Stimulated activated CD8-positive, alpha-beta memory T cell treated with anti-CD3 and anti-CD28 coated beads, Interleukin-12 subunit alpha, Interleukin-12 subunit beta, amount 100 ng/mL, for 1 hour (primary cell): Measurements from ENCODE around the gene MTSS2.

Experiments used
- DNase-seq: peaks from one replicate; pipeline ENCODE4 v3.0.0-alpha.2; 2020; ENCODE audit warnings: low read depth

MTSS2 gene

DNA sequence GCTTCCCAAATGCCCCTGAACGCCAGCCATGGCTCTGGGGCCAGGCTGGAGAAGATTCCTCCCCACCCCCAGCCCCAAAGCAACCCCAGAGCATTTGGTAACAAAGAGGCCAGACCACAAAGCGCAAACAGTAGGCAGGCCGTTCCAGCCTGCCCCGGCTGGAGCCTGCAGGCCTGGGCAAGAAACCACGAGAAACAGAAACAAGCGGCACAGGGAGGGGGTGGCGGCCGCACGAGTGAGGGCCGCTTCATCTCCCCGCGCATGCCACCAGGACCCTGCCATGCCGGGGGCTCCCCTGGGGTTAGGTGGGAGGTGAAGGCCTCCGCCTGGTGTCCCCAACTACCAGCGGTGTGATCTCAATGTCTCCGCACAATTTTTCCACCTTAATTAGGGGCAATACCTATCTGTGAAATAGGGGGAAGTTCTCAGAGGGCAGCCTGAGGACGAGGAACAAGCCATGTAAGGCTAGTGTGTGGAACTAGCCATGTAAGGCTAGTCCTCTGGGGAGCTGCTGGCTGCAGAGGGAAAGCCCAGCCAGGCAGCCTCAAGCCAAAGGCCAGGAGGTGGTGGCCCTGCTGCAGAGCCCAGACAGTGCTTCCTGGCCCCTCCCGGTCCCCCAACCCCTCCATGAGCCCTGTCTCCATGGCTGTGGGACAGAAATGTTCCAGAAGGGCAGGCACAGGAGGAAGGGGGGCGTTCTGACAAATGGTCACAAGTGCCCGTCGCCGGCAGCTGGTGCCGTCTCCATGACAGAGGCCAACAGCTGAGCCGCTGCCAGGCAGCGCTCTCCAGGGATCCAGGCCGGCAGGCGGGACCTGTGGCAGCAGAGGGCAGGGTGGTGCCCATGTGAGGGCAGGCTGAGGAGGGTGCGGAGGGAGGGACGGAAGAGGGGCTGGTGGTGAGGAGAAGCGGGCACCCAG lies 14.5 kb upstream of the MTSS2 start:
- DNase-seq = no peak

DNA sequence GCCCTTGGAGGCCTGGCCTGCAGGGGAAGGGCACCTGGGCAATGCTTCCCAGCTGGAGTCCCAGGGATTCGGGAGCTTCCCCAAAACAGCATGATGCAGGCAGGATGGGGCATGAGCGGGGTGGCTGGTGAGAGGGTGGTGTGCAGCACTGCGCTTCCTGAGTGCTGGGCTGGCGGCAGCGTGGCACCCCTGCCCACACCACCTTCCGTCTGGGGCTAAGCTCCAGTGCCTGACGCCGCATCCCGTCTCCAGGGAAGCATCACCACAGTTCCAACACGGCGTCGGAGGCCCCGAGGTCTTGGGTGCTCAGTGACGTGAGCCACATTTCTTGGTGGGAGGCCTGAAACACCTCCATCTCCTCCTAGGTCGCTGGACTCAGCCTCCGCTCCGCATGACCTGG lies 13.8 kb upstream of the MTSS2 start:
- DNase-seq = no peak

DNA sequence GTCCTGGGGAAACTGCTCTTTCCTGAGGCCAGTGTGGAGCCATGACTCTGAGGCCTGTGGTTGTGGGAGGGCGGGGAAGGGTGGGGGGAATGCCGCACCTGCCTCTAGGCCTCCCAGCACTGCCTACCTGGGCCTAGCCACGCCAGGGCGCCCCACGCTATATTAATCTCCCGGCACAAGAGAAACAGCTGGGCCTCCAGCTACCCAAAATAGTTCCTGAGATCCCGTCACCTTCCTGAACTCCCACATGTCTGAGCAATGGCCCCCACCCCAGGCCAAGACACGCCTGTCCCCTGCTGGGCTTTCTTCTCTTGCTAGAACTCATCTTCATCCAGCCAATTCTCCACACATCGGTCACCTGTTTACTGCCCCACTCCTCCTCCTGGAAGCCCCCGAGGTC lies 13.0 kb upstream of the MTSS2 start:
- DNase-seq = no peak

DNA sequence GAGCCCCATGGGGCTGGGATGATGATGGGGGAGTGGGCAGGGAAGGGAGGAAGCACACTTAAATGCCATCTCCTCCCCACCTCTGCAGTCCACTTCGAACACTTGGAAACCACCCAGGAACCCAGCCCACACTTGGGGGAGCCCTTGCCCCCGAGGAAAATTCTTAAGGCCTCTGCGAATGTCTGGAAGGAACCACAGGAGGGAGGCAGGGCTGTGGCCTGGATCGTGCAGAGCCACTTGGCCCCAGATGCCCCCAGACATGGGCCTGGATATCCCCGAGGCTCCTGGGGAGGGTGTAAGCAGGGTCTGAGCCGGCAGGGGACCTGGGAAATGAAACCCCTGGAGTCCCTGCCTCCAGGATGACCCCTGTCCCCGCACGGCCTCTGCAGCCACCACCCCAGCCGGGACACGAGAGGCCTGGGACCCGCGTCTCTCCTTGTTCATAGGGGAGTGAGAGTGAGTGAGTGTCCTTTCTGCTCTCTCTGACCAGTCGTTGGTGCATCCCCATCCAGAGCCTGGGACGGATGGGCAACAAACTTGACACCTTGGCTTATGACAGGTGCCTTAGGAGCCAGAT lies 11.8 kb upstream of the MTSS2 start:
- no peak for DNase-seq

DNA sequence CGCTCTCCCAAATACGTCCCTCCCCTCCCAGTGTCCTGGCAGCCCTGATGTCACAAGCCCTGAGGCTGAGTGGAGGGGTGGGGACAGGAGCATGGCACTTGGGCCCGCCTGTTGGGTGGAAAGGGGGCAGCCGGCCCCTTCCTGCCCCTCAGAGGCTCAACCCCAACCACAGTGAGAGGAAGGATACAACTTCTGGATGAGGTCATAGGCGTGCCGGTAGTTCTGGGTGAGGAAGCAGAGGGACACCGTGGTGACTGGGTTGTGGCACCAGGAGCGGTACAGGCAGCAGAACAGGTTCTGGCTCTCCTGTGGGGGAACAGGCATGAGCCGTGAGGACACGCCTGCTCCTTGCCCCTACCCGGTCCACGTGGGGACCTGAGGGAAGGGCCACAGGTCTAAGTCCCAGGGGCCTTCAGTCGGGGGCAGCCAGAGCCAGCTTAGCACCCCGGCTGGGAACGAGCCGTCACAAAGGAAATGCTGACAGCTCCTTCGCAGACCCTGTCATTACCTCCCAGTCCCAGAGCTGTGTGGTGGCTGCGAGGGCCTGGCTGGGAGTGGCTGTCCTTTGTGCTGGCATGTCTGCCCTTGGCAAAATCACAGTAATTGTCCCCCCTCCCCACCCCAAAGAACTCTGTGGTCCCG lies 11.2 kb upstream of the MTSS2 start:
- DNase-seq = no peak

DNA sequence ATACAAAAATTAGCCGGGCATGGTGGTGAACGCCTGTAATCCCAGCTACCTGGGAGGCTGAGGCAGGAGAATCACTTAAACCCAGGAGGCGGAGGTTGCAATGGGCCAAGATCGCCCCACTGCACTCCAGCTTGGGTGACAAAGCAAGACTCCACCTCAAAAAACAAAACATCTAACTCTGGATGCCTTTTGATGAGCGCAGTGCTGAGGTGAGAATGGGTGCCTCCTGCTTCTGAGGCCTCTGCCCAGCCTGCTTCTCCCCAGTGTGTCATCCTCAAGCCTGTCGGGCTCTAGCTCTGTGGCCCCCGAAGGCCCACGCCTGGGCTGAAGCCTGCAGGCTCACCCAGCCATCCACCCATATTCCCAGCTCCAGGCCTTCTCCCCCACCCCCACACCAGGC lies 10.5 kb upstream of the MTSS2 start:
- no peak for DNase-seq

DNA sequence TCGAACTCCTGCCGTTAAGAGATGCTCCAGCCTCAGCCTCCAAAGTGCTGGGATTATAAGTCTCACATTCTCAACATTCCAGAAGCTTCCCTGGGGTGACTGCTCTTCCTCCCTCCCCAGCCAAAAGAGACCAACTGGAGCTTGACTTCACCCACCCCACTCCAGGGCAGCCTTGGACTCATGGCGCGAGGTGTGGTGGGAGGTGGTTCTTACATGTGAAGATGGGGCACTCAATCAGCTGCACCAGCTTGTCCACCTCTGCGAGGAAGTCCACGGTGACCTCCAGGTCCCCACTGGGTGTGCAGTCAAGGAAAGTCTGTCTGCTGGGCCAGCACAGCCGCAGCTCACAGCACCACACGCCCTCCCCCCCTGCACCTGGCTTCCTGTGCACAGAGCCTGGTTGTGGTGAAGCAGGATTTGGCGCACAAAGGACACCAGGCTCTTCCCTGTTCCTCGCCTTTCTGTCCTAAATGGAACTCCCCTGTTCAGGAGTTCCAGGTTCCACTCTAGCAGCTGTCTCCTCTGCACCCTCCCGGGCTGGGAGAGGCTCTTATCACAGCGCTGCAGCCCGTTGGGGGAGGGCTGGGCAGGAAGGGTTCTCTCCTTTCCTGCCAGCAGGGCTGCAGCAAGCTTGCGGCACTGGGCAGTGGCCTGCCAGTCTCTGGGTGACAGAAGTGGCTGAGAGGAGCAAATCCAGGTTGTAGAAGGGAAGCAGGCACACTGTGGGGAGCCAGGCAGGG lies 9.6 kb upstream of the MTSS2 start:
- DNase-seq = no peak

DNA sequence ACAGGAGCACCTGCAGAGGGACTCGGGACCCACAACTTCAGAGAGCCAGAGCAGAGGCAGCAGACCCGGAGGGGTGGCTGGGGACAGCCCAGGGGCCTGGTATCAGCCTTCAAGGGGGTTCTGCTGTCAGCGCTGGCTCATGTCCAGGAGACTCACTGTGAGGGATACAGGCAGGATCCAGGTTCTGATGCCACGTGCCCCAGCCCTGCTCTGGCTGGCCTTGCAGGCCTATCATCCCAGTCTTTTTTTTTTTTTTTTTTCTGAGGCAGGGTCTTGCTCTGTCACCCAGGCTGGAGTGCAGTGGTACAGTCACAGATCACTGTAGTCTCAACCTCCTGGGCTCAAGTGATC lies 9.0 kb upstream of the MTSS2 start:
- no peak for DNase-seq

DNA sequence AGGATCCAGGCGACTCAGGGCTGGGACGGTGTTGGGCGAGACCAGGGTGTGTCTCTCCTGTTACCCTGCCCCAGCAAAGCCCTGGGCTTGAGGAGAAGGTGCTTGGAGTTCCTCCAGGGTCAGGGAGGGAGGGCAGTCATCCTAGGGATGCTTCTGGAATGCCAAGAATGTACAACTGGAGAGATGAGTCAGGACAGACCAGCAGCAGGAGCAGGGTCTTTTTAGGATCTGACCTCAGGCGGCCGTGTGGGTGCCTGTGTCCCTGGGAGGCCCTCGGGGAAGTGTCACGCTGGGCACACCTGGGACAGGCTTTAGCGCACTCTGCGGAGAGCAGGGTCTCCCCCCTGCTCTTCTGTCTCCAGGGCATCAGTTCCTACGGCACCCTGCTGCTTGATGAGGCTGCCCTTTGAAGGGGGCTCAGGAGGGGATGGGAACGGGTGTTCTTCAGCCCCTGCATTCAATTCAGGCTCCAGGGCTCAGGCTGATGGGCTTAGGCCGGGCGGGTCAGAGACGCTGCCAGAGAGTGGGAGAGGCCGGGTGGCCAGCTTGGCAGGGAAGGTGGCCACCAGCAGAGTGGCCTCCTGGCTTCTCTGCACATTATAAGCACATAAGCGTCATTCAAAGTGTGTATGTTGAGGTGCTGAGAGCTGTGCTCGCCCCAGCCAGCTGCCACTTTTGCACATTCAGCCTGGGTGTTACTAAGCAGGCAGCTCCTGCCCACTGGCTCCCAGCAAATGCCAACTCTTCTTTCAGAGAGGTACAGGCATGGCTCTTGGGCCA lies 8.4 kb upstream of the MTSS2 start:
- no peak for DNase-seq

DNA sequence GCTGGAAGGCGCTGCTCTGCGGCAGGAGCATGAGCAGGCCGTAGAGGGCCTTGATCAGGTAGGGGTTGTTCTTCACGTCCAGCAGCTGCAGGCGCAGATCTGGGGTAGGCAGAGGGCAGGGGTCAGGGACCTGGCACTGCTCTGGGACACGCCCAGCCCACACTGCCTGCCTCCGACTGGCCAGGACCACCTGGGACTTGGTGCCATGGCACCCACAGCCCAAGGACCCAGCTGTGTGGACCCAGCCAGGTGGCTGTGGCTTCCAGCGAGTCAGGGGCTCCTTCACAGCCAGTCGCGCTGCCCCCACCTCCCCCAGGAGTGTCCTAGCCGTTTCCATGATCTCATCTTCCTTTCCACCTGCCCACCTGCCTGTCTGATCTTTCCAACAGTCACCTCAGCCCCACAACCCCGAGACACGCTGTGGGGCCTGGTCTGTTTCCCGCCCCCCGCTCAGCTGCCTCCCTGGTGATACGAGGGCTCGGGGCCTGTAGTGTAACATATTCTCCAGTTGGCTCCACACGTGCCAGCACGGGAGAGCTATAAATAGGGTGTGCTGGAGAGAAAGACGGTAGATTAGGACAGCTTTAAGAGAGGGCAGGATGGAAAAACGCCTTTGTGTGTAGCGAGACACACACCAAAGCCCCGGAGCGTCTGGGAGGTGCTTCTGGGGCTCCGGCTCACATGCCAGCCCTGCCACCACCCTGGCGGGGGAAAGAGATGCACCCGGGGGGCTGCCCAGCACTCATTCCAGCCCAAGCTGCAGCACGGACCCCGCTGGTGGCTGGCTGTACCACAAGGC lies 7.2 kb upstream of the MTSS2 start:
- no peak for DNase-seq

DNA sequence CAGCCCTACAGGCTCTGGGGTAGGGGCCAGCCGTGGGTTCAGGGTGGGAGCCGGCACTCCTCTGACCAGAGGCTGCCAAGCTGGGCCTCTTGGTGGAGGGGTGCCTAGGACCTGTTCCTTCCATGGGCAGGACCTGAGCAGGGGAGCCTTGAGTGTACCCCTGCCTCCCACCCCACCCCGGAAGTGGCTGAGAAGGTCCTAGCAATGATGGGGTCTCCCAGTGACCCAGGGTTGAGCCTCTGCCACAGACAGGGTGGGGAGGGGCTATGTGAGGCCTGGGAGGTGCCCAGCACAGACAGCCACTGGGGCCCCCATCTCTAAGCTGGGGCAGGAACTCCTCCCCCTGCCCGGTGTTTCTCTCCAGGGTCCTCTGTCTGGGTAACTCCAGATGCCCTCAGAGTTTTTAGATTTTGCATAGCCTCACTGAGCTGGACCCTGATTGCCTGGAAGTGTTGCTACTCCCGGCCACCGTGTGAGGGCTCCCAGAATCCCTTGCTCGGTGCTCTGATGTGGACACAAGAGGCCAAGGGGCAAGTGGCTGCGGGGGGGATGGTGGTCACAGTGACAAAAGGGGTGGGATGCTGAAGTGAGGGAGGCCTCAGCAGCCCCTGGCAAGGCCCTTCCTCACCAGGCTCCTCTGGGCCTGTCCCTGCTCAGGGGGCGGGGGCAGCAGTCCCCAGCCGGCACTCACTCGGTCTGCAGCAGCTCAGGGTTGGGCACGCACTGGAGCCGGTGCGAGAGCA lies 6.4 kb upstream of the MTSS2 start:
- no peak for DNase-seq

DNA sequence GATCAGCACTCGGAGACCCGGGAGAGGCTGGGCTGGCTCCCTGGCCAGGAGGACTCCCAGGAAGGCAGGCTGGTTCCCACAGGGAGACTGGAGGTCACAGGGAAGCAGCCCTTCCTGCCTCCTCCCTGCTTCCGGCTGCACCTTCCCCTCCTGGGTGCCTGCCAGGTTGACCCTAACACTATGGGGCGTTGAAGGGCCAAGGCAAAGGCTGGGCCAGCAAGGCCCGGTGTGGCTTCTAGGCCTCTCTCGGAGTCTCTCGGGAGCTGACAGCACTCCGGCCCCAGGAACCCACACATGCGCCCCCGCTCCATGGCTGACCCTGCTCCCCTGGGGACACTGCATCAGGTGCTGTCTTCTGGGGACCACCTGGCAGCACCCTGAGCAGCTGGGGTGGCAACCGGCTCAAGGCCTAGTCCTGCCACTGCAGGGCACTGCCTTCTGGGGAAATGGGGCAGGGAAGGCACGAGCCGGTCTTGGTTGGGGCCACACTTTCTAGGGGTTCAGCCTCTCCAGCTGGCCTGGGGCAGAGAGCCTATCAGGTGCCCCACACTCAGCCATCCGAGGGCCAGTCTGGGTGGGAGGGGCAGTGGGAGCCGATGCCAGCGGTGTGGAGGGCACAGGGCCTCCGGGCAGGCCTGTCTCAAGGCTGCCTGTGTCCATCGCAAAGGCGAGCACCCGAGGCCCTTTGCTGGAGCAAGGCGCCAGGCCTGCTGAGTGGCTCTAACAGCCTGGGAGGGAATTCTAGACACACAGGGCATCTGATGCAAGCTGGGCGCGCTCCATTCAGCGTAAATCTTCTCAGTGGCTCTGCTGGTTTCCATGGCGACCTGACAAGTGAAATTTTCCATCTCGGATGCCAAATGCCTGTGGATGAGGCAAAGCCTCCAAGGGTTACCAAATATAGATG lies 5.6 kb upstream of the MTSS2 start:
- DNase-seq = no peak

DNA sequence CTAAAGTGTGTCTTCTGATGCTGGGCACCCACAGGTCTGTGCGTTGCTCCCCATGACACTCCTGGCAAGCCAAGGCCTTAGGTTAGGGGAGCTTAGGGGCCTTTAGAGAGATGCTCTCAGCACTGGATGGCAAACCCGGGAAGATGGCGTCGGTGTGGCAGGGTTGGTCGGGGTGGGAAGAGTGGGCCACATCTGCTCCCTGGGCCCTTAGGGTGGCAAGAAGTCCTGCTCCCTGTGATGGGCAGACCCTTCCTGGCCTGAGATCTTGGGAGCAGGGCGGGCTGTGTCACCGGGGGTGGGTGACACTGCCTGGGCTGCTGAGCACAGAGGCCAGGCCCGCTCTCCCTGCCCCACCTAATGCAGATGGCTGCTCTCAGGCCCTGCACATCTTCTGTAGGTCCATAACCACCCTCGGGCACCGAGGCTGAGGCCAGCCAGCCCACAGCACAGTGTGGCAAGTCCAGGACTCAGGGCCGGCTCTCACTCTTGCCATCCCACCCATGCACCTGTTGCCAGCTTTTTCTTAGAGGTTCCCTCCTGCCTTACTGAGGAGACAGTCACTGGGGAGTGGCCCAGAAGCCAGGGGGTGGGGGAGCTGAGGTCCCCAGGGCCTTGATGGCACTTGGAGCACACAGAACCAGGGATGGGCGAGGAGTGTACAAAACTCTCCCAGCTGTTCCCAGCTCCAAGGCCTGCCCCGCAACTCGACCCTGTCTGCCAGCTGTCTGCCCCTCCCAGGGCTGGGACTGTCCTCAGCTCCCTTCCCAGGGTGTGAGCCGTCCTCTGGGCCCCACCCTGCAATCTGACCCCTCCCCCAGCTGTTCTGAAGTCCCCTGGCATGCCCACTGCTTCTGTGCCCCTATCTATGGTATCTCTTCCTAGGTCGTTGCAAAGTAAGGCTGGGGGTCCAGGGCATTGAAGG lies 4.4 kb upstream of the MTSS2 start:
- DNase-seq = no peak

DNA sequence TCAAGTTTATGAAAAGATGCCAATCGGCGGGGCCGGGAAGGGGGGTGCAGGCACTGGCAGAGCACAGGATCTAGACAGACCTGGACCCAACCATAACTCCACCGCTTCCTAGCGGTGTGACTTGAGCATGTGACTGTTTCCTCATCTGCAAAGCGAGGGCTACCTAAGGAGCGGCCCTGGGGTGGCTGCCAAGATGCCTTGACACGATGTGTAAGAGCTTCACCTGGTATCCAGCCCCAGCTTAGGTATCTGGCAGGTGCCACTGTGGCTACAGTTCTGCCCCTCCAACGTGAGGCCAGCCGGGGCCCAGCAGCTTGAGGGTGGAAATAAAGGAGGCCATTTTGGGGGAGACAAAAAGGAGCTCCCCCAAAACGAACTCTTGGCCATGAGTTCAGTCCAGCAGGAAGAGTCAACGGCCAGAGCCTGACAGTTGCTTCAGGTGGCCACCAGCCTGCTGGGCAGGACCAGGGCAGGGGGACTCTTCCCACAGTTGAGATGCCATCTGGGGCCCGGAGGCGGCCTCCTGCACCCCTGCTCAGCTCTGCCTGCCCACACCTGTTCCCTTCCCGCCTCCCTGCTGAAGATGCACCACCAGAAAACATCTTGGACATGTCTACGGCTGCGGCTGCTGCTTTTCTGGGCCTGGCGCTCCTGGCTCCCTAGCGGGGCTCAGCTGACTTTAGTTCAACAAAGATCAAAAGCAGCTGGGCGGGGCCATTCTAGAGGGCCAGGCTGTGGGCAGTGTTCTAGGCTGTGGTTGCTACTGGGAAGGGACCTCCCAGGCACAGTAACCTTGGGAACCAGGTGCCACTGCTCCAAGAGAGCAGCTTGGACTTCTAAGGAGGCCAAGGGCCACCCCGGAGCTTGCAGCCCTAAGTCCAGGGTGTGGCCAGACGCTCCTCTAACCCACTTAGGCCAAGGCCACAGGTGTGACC lies 3.4 kb upstream of the MTSS2 start:
- no peak for DNase-seq

DNA sequence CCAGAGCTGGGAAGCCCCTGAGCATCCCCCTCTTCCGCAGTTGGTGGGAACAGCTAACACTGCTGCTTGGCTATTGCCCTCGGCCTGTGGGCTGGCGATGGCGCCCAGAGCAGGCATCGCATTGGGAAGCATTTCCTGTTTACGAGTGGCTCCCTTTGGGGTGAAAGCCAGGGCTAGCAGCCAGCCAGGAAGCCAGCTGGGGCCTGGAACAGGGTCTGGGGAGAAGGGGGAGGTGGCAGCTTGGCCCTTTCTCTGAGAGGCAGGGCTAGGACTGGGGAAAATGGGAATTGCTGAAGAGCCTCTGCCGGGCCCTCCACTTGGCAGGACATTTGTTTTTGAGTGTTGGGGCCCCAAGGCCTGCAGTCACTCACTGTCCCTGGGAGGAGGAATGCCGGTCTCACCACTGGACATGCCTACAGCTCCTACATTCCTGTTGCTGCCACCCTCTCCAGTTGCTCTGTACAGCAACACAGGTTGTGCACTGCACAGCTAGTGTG lies 2.4 kb upstream of the MTSS2 start:
- no peak for DNase-seq

DNA sequence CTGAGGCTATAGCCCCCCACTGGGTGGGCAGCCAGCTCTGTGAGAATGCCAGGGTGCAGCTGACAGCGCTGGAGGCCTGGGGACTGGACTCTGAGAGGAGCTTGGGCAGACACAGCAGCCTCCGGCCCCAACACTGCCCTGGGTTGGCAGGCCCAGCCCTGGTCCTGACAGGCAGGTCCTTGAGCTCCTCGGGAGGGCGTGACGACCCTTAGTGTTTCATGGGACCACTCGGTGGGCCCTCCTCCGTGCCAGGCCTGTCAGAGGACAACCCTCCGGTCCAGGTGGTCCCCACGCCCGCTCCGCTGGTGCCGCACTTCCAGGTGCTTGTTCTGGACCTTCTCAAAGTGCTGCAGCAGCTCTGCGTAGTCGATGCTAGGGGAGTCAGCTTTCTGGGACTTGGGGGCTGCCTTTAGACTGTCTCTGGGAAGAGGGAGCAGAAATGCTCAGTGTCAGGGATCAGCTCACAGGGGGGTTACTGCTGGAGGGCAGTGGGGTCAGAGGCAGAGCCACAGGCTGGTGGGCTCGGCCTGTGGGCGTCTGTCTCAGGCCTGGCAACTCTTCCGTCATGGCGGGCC lies 1.9 kb upstream of the MTSS2 start:
- no peak for DNase-seq
